H1 (cell line): ENCODE measurements around the gene TRIM44. TPM values are rescaled to one million over a fixed set of nuclear protein-coding genes. Genes with fewer than 3 reads are reported as not detected.

Source experiments
- CTCF ChIA-PET: fragments of 300-600 bp; sonication (Branson Sonifier 250); formaldehyde crosslinking; loops from one replicate; lab custom pipeline; 2021; ENCODE audit not compliant: partially characterized antibody; lab: Charles Lee
- POLR2A ChIA-PET: fragments of 300-600 bp; sonication (Branson Sonifier 250); formaldehyde crosslinking; loops from one replicate; lab custom pipeline; 2021; ENCODE audit warnings: inconsistent platforms; ENCODE audit not compliant: partially characterized antibody; lab: Charles Lee
- DNase-seq, 2 experiments: peaks; one replicate each; pipeline versions ENCODE4 v3.0.0 to v3.0.0-alpha.2; 2010 to 2022; ENCODE audit warnings: low spot score in 2 of 2, low read depth in 1 of 2, mixed read lengths in 1 of 2
- FAIRE-seq: peaks from 2 replicates; lab custom pipeline; 2011; peaks lifted over from hg19 to GRCh38; lab: Jason Lieb, UNC
- H2AFZ ChIP-seq: 2 replicates; pipeline ENCODE4 v1.8.1; 2012; ENCODE audit warnings: low read length, inconsistent platforms
- H2AK5ac ChIP-seq: 2 replicates; pipeline ENCODE4 v1.6.1; 2013; ENCODE audit warnings: low read depth, low read length
- H2BK120ac ChIP-seq: replicated peaks from 2 replicates; pipeline ENCODE3; 2013; ENCODE audit warnings: low read depth, low read length, inconsistent platforms
- H2BK12ac ChIP-seq: 2 replicates; pipeline ENCODE4 v1.6.1; 2013; ENCODE audit warnings: low read depth, low read length
- H2BK15ac ChIP-seq: 2 replicates; pipeline ENCODE4 v1.6.1; 2013; ENCODE audit warnings: low read length
- H2BK20ac ChIP-seq: 2 replicates; pipeline ENCODE4 v1.6.1; 2013; ENCODE audit warnings: low read length
- H2BK5ac ChIP-seq: 2 replicates; pipeline ENCODE4 v1.6.1; 2013; ENCODE audit warnings: low read depth, low read length
- H3K14ac ChIP-seq: 2 replicates; pipeline ENCODE4 v1.6.1; 2013; ENCODE audit warnings: inconsistent platforms; ENCODE audit not compliant: insufficient read length
- H3K18ac ChIP-seq: 2 replicates; pipeline ENCODE4 v1.6.1; 2013; ENCODE audit warnings: low read length; ENCODE audit errors: extremely low read depth
- H3K23ac ChIP-seq: 2 replicates; pipeline ENCODE4 v1.6.1; 2013; ENCODE audit warnings: inconsistent platforms; ENCODE audit not compliant: insufficient read length
- H3K23me2 ChIP-seq: 2 replicates; pipeline ENCODE4 v1.6.1; 2013; ENCODE audit warnings: low read depth, low read length
- H3K27ac ChIP-seq: 2 replicates; pipeline ENCODE4 v1.6.1; 2011; ENCODE audit warnings: low read depth, low read length, inconsistent platforms
- H3K27me3 ChIP-seq, 4 experiments: replicated peaks in 1 of 4; 1 replicate in 1 of 4; 2 replicates in 3 of 4; pipeline versions ENCODE4 v1.6.1 to v1.8.1; 2011 to 2013; ENCODE audit warnings: low read length in 3 of 4, mild to moderate bottlenecking in 3 of 4, inconsistent platforms in 2 of 4, mixed read lengths in 2 of 4, moderate library complexity in 1 of 4; ENCODE audit not compliant: control insufficient read depth in 3 of 4, insufficient read depth in 3 of 4; ENCODE audit errors: extremely low read depth in 1 of 4
- H3K36me3 ChIP-seq, 4 experiments: 2 replicates each; pipeline versions ENCODE4 v1.6.1 to v1.8.1; 2011 to 2013; ENCODE audit warnings: mild to moderate bottlenecking in 4 of 4, low read length in 3 of 4, moderate library complexity in 2 of 4, control low read depth in 1 of 4, inconsistent platforms in 1 of 4; ENCODE audit not compliant: insufficient read depth in 4 of 4, control insufficient read depth in 2 of 4
- H3K4ac ChIP-seq: replicated peaks from 2 replicates; pipeline ENCODE3; 2013; ENCODE audit warnings: low read length, low read depth, mixed read lengths, inconsistent platforms; ENCODE audit not compliant: insufficient read length
- H3K4me1 ChIP-seq, 4 experiments: replicated peaks in 1 of 4; 1 replicate in 1 of 4; 2 replicates in 3 of 4; pipeline versions ENCODE4 v1.6.1 to v1.8.1; 2011 to 2013; ENCODE audit warnings: low read length in 3 of 4, inconsistent platforms in 2 of 4, mixed read lengths in 1 of 4; ENCODE audit not compliant: insufficient read depth in 4 of 4, control insufficient read depth in 3 of 4
- H3K4me2 ChIP-seq, 2 experiments: 2 replicates each; pipeline versions ENCODE4 v1.6.1 to v1.8.1; 2011 to 2013; ENCODE audit warnings: low read depth in 2 of 2, low read length in 2 of 2, control low read depth in 1 of 2, inconsistent platforms in 1 of 2, mild to moderate bottlenecking in 1 of 2; ENCODE audit not compliant: insufficient read depth in 1 of 2
- H3K4me3 ChIP-seq, 4 experiments: fragments of 200-600, 300-600 bp in 1 of 4; sonication (generic), shearing (Covaris generic), sonication (Bioruptor Twin) in 1 of 4; 2 replicates each; pipeline versions ENCODE4 v1.5.1 to v1.8.1; 2011 to 2016; ENCODE audit warnings: low read length in 4 of 4, low read depth in 3 of 4, control low read depth in 2 of 4, inconsistent platforms in 2 of 4, mild to moderate bottlenecking in 2 of 4, mixed read lengths in 1 of 4, moderate library complexity in 1 of 4; ENCODE audit not compliant: insufficient read depth in 2 of 4; ENCODE audit errors: extremely low read depth in 1 of 4
- H3K56ac ChIP-seq: replicated peaks from 2 replicates; pipeline ENCODE3; 2013; ENCODE audit warnings: low read depth, mild to moderate bottlenecking, mixed read lengths, low read length, inconsistent platforms; ENCODE audit not compliant: insufficient read length
- H3K79me1 ChIP-seq: 2 replicates; pipeline ENCODE4 v1.6.1; 2013; ENCODE audit warnings: low read depth, low read length, control low read depth
- H3K79me2 ChIP-seq, 2 experiments: 2 replicates each; pipeline versions ENCODE4 v1.6.1 to v1.8.1; 2012 to 2013; ENCODE audit warnings: low read length in 2 of 2, mild to moderate bottlenecking in 2 of 2, inconsistent platforms in 1 of 2; ENCODE audit not compliant: insufficient read depth in 2 of 2, control insufficient read depth in 1 of 2
- H3K9ac ChIP-seq, 4 experiments: replicated peaks in 1 of 4; 1 replicate in 1 of 4; 2 replicates in 3 of 4; pipeline versions ENCODE4 v1.6.1 to v1.8.1; 2011 to 2013; ENCODE audit warnings: low read depth in 3 of 4, low read length in 3 of 4, control low read depth in 2 of 4, mild to moderate bottlenecking in 2 of 4, moderate library complexity in 2 of 4, inconsistent platforms in 1 of 4; ENCODE audit errors: extremely low read depth in 1 of 4
- H3K9me3 ChIP-seq, 2 experiments: 2 replicates each; pipeline versions ENCODE4 v1.6.1 to v1.8.1; 2012 to 2013; ENCODE audit warnings: mild to moderate bottlenecking in 2 of 2, moderate library complexity in 2 of 2, control low read depth in 1 of 2, inconsistent platforms in 1 of 2, low read depth in 1 of 2, low read length in 1 of 2, mixed read lengths in 1 of 2; ENCODE audit not compliant: insufficient read depth in 2 of 2
- H4K20me1 ChIP-seq, 2 experiments: replicated peaks in 1 of 2; 2 replicates each; pipeline versions ENCODE3 to v1.8.1; 2011 to 2013; ENCODE audit warnings: inconsistent platforms in 2 of 2, low read length in 2 of 2, mild to moderate bottlenecking in 1 of 2; ENCODE audit not compliant: insufficient read depth in 2 of 2, control insufficient read depth in 1 of 2
- H4K5ac ChIP-seq: 2 replicates; pipeline ENCODE4 v1.6.1; 2013; ENCODE audit warnings: low read length, low read depth, mixed read lengths, inconsistent platforms; ENCODE audit not compliant: insufficient read length
- H4K8ac ChIP-seq: 2 replicates; pipeline ENCODE4 v1.8.0; 2013; ENCODE audit warnings: mild to moderate bottlenecking, moderate library complexity, low read length, inconsistent platforms; ENCODE audit not compliant: insufficient read depth; ENCODE audit errors: extremely low read depth
- H4K91ac ChIP-seq: replicated peaks from 2 replicates; pipeline ENCODE3; 2013; ENCODE audit warnings: low read length, mixed read lengths, inconsistent platforms; ENCODE audit not compliant: insufficient read length
- BACH1 ChIP-seq: IDR thresholded peaks from 2 replicates; pipeline ENCODE4 v1.6.1; 2012; ENCODE audit warnings: low read length, improper control_type of control experiment
- CHD1 ChIP-seq: IDR thresholded peaks from 2 replicates; pipeline ENCODE4 v1.6.1; 2012; ENCODE audit warnings: low read depth, low read length, improper control_type of control experiment
- JUND ChIP-seq: IDR thresholded peaks from 2 replicates; pipeline ENCODE4 v1.6.1; 2011; ENCODE audit warnings: mild to moderate bottlenecking, improper control_type of control experiment, low read length
- KDM4A ChIP-seq: IDR thresholded peaks from one replicate; pipeline ENCODE4 v1.7.1; 2012; ENCODE audit warnings: low read depth, mild to moderate bottlenecking, moderate library complexity, low read length, inconsistent platforms; ENCODE audit not compliant: severe bottlenecking
- MAFK ChIP-seq: IDR thresholded peaks from 2 replicates; pipeline ENCODE4 v1.6.1; 2012; ENCODE audit warnings: low read depth, mild to moderate bottlenecking, improper control_type of control experiment, low read length
- RBBP5 ChIP-seq: IDR thresholded peaks from 2 replicates; pipeline ENCODE4 v1.7.1; 2012; ENCODE audit warnings: low read depth, mild to moderate bottlenecking, inconsistent platforms, low read length, moderate library complexity, borderline replicate concordance
- SRF ChIP-seq: IDR thresholded peaks from 2 replicates; pipeline ENCODE4 v1.6.1; 2011; ENCODE audit warnings: mild to moderate bottlenecking, low read depth, low read length, moderate library complexity
- TBP ChIP-seq: IDR thresholded peaks from 2 replicates; pipeline ENCODE4 v1.6.1; 2011; ENCODE audit warnings: low read depth, low read length, improper control_type of control experiment
- WGBS, 2 experiments: shearing (Covaris generic) in 1 of 2; methylation state at CpG; one replicate each; pipeline versions ENCODE4 v1.1.6 to v1.1.7; 2013 to 2015; ENCODE audit warnings: low lambda C conversion rate in 2 of 2, mixed read lengths in 2 of 2, inconsistent platforms in 1 of 2, low coverage in 1 of 2, missing lambda C conversion rate in 1 of 2; ENCODE audit not compliant: insufficient replicate concordance in 2 of 2, insufficient coverage in 1 of 2, insufficient read length in 1 of 2; ENCODE audit errors: extremely low coverage in 1 of 2, missing lambda C conversion rate in 1 of 2; 5-methylcytosine and 5-hydroxymethylcytosine counted together
- polyA plus RNA-seq, 7 experiments: library from polyadenylated mRNA; depleted of rRNA in 3 of 7; stranded (reverse) in 5 of 7; unstranded in 2 of 7; fragments of >200 nt in 5 of 7; fragments of 200-250 nt in 2 of 7; gene quantifications; 1 replicate in 5 of 7; 2 replicates in 1 of 7; 4 replicates in 1 of 7; pipeline versions ENCODE4 v1.2.1 to v1.2.3, GENCODE V29; 2011 to 2013; ENCODE audit warnings: missing spikeins in 2 of 7, mixed read lengths in 2 of 7
- total RNA-seq: library from RNA; stranded (reverse); fragmentation: NEBNext Ultra II Directional; extraction: Animal tissue kit (Norgen Biotek cat#: 25700); gene quantifications from 2 replicates; pipeline ENCODE4 v1.2.1, GENCODE V29; 2021

The TRIM44 gene
- total and polyA plus RNA-seq, 2 of the 8 experiments (the other 6 are each of a cell fraction or from before 2014, with no cell fraction given) = 13.9 to 34.4 TPM

DNA sequence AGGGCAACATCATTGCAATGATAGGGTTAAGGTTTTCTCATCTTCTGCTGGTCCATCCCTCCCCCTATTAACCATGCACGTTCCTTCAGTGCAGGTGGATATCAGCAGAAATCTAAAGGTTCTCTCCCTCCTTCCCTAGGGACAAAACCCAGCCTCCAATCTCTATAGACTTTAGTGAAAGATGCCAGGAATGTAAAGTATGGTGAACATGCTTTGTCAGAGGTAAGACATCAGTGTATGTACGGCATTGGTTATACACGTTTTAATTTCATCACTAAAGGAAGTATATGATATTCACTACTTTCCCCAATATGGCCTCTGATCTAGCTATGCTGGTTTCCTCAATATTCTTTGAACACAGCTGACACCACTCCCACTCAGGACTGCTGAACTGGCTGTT lies 200.1 kb downstream of the TRIM44 start:
- H3K4me3 ChIP-seq = no peak overlapping the region
- no peak overlapping the region for H3K56ac ChIP-seq
- POLR2A ChIA-PET = interaction anchor here (1.1 to 1.4 kb wide), 2 partner anchors 13 to 349 kb away, joined by 3 read pairs; no protein-coding TSS in a partner anchor
- no peaks in the 10 kb centered on the region for H4K20me1 ChIP-seq
- no peak overlapping the region for H3K4ac ChIP-seq
- H3K27me3 ChIP-seq = no peaks in the 10 kb centered on the region
- H2BK12ac ChIP-seq = no peak overlapping the region
- H3K4me1 ChIP-seq = no peaks in the 10 kb centered on the region
- no peak overlapping the region for H2AK5ac ChIP-seq
- WGBS, 2 experiments = 82% methylated on average over 3 of the region's 3 CpGs; no CpG with 5 or more reads in 1 of the 2 experiments
- H4K91ac ChIP-seq = no peak overlapping the region
- H4K5ac ChIP-seq = no peak overlapping the region
- no peak for TF ChIP-seq CHD1
- no peak for TF ChIP-seq JUND
- TF ChIP-seq MAFK = no peak
- no peak for TF ChIP-seq SRF
- no peak for TF ChIP-seq BACH1
- no peak for TF ChIP-seq KDM4A
- no peak for TF ChIP-seq RBBP5
- no peak for TF ChIP-seq TBP
- TF ChIP-seq, all 59 proteins: peak for 0
- Histone ChIP-seq H3K9me3 (no peaks in the 10 kb centered on the region; a peak in 1 of 4 replicates), H2BK15ac (no peak overlapping the region), H2BK120ac (no peak overlapping the region), H2BK5ac (no peak overlapping the region), H2AFZ (no peak overlapping the region), H3K23me2 (no peaks in the 10 kb centered on the region), H3K27ac (no peak overlapping the region), H4K8ac (no peak overlapping the region), H3K79me2 (no peaks in the 10 kb centered on the region), H3K23ac (no peak overlapping the region), H3K36me3 (no peaks in the 10 kb centered on the region), H3K18ac (no peak overlapping the region), H3K9ac (no peak overlapping the region), H3K4me2 (no peak overlapping the region), H3K14ac (no peak overlapping the region), H2BK20ac (no peak overlapping the region), H3K79me1 (no peaks in the 10 kb centered on the region)
- DNase-seq = no peak
- CTCF ChIA-PET = interaction anchor here (1.4 to 3.3 kb wide), 2 partner anchors 41 to 269 kb away, joined by 3 to 17 read pairs; no protein-coding TSS in a partner anchor
- FAIRE-seq = no peak
